Astrocyte (in vitro differentiated cells and primary cell): ENCODE measurements around the gene TRMT61A. TPM values are rescaled to one million over a fixed set of nuclear protein-coding genes. Genes with fewer than 3 reads are reported as not detected.

Experiments used
- DNase-seq: peaks from one replicate; pipeline ENCODE4 v3.0.0-alpha.2; 2010; ENCODE audit warnings: low read depth
- FAIRE-seq: peaks from 2 replicates; lab custom pipeline; 2011; peaks lifted over from hg19 to GRCh38; lab: Jason Lieb, UNC
- H2AFZ ChIP-seq: 2 replicates; pipeline ENCODE4 v1.6.0; 2012; ENCODE audit warnings: low read depth, low read length, inconsistent platforms
- H3K27ac ChIP-seq: 2 replicates; pipeline ENCODE4 v1.5.1; 2011; ENCODE audit warnings: low read depth, low read length, inconsistent platforms
- H3K27me3 ChIP-seq: 2 replicates; pipeline ENCODE4 v1.6.0; 2011; ENCODE audit warnings: low read length, inconsistent platforms; ENCODE audit not compliant: insufficient read depth
- H3K36me3 ChIP-seq: 2 replicates; pipeline ENCODE4 v1.5.1; 2011; ENCODE audit warnings: low read length, inconsistent platforms; ENCODE audit not compliant: insufficient read depth
- H3K4me1 ChIP-seq: 2 replicates; pipeline ENCODE4 v1.5.1; 2011; ENCODE audit warnings: low read length, inconsistent platforms; ENCODE audit not compliant: insufficient read depth
- H3K4me2 ChIP-seq: 2 replicates; pipeline ENCODE4 v1.6.0; 2012; ENCODE audit warnings: low read length, inconsistent platforms
- H3K4me3 ChIP-seq: 2 replicates; pipeline ENCODE4 v1.5.1; 2011; ENCODE audit warnings: low read depth, mild to moderate bottlenecking, low read length, inconsistent platforms; ENCODE audit not compliant: insufficient read depth
- H3K79me2 ChIP-seq: 2 replicates; pipeline ENCODE4 v1.6.0; 2012; ENCODE audit warnings: mild to moderate bottlenecking, low read length, inconsistent platforms; ENCODE audit not compliant: insufficient read depth
- H3K9ac ChIP-seq: 2 replicates; pipeline ENCODE4 v1.6.0; 2012; ENCODE audit warnings: mild to moderate bottlenecking, low read length, inconsistent platforms
- H3K9me3 ChIP-seq: 2 replicates; pipeline ENCODE4 v1.5.1; 2012; ENCODE audit warnings: low read depth, mild to moderate bottlenecking, low read length, inconsistent platforms; ENCODE audit not compliant: insufficient read depth
- H4K20me1 ChIP-seq: 2 replicates; pipeline ENCODE4 v1.6.0; 2012; ENCODE audit warnings: low read length, inconsistent platforms; ENCODE audit not compliant: insufficient read depth
- H3K27ac Mint-ChIP-seq: one replicate; pipeline ENCODE4 v1.8.0; 2021; ENCODE audit warnings: mild to moderate bottlenecking, mixed read lengths; ENCODE audit not compliant: unreplicated experiment
- H3K27me3 Mint-ChIP-seq: one replicate; pipeline ENCODE4 v1.8.0; 2021; ENCODE audit warnings: low read depth, mixed read lengths; ENCODE audit not compliant: unreplicated experiment
- H3K36me3 Mint-ChIP-seq: one replicate; pipeline ENCODE4 v1.8.0; 2021; ENCODE audit warnings: low read depth, mixed read lengths; ENCODE audit not compliant: unreplicated experiment
- H3K4me1 Mint-ChIP-seq: one replicate; pipeline ENCODE4 v1.8.0; 2021; ENCODE audit warnings: low read depth, mixed read lengths; ENCODE audit not compliant: unreplicated experiment
- H3K4me3 Mint-ChIP-seq: one replicate; pipeline ENCODE4 v1.8.0; 2021; ENCODE audit warnings: mild to moderate bottlenecking, moderate library complexity, mixed read lengths; ENCODE audit not compliant: unreplicated experiment
- H3K9me3 Mint-ChIP-seq: one replicate; pipeline ENCODE4 v1.8.0; 2021; ENCODE audit warnings: mild to moderate bottlenecking, mixed read lengths; ENCODE audit not compliant: unreplicated experiment
- EZH2 ChIP-seq: IDR thresholded peaks from 2 replicates; pipeline ENCODE4 v1.6.1; 2012; ENCODE audit warnings: mild to moderate bottlenecking, low read length, inconsistent platforms; ENCODE audit not compliant: insufficient read depth
- total RNA-seq: library from RNA; stranded (reverse); gene quantifications from 2 replicates; pipeline ENCODE4 v1.2.1, GENCODE V29; 2021
- TF ChIP-seq, protein P1 (sequence below): IDR thresholded peaks from 2 replicates; pipeline ENCODE4 v1.5.1; 2011; ENCODE audit warnings: low read depth, mild to moderate bottlenecking, inconsistent platforms, low read length, moderate library complexity; ENCODE audit not compliant: insufficient read depth

TRMT61A gene
- total RNA-seq, 1 donor from 2014 or later, result 12.4 TPM

DNA sequence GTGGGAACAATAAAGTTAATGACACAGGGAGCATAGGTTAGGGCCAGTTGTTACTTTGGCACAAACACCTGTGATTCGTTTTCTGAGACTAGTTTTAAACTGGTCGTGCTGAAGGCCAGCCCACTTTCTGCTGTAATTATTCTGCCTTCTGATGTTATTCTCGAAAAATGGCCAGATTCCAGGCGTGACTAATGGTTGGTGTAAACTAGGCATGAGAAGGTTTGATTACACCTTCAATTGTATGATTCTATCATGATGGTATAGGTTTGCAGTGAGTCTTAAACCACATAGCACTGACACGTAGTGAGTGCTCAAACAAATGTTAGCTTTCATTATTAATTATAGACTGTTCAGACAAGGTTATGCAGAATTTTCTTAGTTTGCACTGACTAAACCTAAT is 45.4 kb upstream of the TRMT61A start:
- peaks cover 16% of the 10 kb centered on the region for H3K79me2 ChIP-seq
- FAIRE-seq (no peak), DNase-seq (peak; percentile 92)
- H3K4me3 ChIP-seq, result no peak overlapping the region
- no peak overlapping the region for H2AFZ ChIP-seq
- no peak overlapping the region for H3K9ac ChIP-seq
- peak overlapping the region; percentile 59 for H3K4me2 ChIP-seq
- peaks cover 2% of the 10 kb centered on the region for H3K4me1 Mint-ChIP-seq
- peak overlapping the region; percentile 48 for H3K27ac ChIP-seq
- no peaks in the 10 kb centered on the region for H3K9me3 ChIP-seq
- peaks cover 7% of the 10 kb centered on the region for H3K4me1 ChIP-seq
- no peaks in the 10 kb centered on the region for H3K9me3 Mint-ChIP-seq
- H3K4me3 Mint-ChIP-seq, result no peak overlapping the region
- H3K27me3 ChIP-seq, result no peaks in the 10 kb centered on the region
- no peak for TF ChIP-seq EZH2
- TF ChIP-seq, protein P1, sequence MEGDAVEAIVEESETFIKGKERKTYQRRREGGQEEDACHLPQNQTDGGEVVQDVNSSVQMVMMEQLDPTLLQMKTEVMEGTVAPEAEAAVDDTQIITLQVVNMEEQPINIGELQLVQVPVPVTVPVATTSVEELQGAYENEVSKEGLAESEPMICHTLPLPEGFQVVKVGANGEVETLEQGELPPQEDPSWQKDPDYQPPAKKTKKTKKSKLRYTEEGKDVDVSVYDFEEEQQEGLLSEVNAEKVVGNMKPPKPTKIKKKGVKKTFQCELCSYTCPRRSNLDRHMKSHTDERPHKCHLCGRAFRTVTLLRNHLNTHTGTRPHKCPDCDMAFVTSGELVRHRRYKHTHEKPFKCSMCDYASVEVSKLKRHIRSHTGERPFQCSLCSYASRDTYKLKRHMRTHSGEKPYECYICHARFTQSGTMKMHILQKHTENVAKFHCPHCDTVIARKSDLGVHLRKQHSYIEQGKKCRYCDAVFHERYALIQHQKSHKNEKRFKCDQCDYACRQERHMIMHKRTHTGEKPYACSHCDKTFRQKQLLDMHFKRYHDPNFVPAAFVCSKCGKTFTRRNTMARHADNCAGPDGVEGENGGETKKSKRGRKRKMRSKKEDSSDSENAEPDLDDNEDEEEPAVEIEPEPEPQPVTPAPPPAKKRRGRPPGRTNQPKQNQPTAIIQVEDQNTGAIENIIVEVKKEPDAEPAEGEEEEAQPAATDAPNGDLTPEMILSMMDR, result no peak
- peaks cover 20% of the 10 kb centered on the region for H3K36me3 Mint-ChIP-seq
- H3K36me3 ChIP-seq, result peaks cover 25% of the 10 kb centered on the region
- peaks cover 36% of the 10 kb centered on the region for H4K20me1 ChIP-seq
- no peaks in the 10 kb centered on the region for H3K27me3 Mint-ChIP-seq
- no peak overlapping the region for H3K27ac Mint-ChIP-seq

DNA sequence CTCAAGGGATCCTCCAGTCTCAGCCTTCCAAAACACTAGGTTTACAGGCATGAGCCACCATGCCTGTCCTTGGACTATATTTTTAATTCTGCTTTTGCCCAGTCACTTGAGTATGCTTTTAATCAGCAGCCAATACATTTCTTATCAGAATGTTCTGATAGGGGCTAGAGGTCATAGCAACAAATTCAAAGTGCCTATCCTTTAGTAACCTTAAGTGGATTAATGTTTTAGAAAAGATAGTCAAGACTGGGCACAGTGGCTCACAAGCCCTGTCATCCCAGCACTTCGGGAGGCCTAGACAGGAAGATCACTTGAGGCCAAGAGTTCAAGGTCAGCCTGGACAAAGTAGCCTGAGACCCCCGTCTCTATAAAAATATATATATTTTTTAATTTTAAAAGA is 43.5 kb upstream of the TRMT61A start:
- peaks cover 16% of the 10 kb centered on the region for H3K36me3 Mint-ChIP-seq
- no peak for FAIRE-seq

DNA sequence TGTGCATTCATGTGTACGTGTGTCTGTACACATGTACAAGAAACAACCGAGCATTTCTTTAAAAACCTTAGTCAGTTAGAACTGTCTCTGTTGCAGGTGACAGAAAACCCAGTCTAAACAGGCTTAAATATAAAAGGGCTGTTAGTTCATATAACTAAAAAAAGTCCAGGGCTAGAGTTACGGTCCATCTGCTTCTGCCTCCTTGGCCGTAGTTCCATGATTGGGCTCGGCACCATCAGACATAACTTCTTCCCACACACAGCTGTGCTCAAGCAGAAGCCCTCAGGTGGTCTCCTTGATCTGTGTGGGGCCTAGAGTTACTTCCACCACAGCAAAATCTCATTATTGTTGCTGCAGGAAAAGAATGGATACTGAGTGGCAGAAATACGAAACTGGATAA is 40.9 kb upstream of the TRMT61A start:
- Histone ChIP-seq H4K20me1 (peaks cover 36% of the 10 kb centered on the region), H3K4me1 (peaks cover 13% of the 10 kb centered on the region), H3K4me2 (no peak overlapping the region), H2AFZ (no peak overlapping the region), H3K79me2 (peaks cover 16% of the 10 kb centered on the region), H3K9me3 (no peaks in the 10 kb centered on the region), H3K4me3 (no peak overlapping the region), H3K36me3 (peaks cover 24% of the 10 kb centered on the region), H3K27ac (no peak overlapping the region), H3K27me3 (no peaks in the 10 kb centered on the region), H3K9ac (no peak overlapping the region)
- Mint-ChIP-seq H3K9me3 (no peaks in the 10 kb centered on the region), H3K36me3 (peaks cover 9% of the 10 kb centered on the region), H3K4me3 (no peak overlapping the region), H3K27ac (no peak overlapping the region), H3K27me3 (no peaks in the 10 kb centered on the region), H3K4me1 (peaks cover 11% of the 10 kb centered on the region)
- TF ChIP-seq, protein P1, result no peak
- TF ChIP-seq EZH2, result no peak
- FAIRE-seq (no peak), DNase-seq (no peak)

More for the DNA sequence above, 43.5 kb upstream of the TRMT61A start:
- H3K4me1 Mint-ChIP-seq, result peaks cover 14% of the 10 kb centered on the region
- H3K27ac ChIP-seq, result no peak overlapping the region
- peaks cover 20% of the 10 kb centered on the region for H3K36me3 ChIP-seq
- H3K9me3 Mint-ChIP-seq, result no peaks in the 10 kb centered on the region
- H3K4me2 ChIP-seq, result no peak overlapping the region
- H3K9ac ChIP-seq, result no peak overlapping the region
- H3K79me2 ChIP-seq, result peaks cover 14% of the 10 kb centered on the region
- no peak for DNase-seq
- H3K4me3 Mint-ChIP-seq, result no peak overlapping the region
- no peak overlapping the region for H2AFZ ChIP-seq
- H3K4me1 ChIP-seq, result peaks cover 13% of the 10 kb centered on the region
- peaks cover 44% of the 10 kb centered on the region for H4K20me1 ChIP-seq
- H3K27ac Mint-ChIP-seq, result no peak overlapping the region
- TF ChIP-seq EZH2, result no peak
- TF ChIP-seq, protein P1, result no peak
- H3K27me3 ChIP-seq, result no peaks in the 10 kb centered on the region
- H3K4me3 ChIP-seq, result no peak overlapping the region
- H3K9me3 ChIP-seq, result no peaks in the 10 kb centered on the region
- H3K27me3 Mint-ChIP-seq, result no peaks in the 10 kb centered on the region
